Measurements from ENCODE around the gene HOXD13. TPM values are rescaled to one million over a fixed set of nuclear protein-coding genes. Genes with fewer than 3 reads are reported as not detected.

HOXD13 gene
- total and polyA plus RNA-seq, 2 experiments from 2014 or later, result not detected

- H3K4me3 ChIP-seq, result peak overlapping the region; percentile 46; the same call in 1 of the 2 replicates
- no peak for ATAC-seq
- H3K4me3 Mint-ChIP-seq, result peak overlapping the region; percentile 43; the same call in 2 of the 3 replicates
- H3F3A ChIP-seq (replicated peaks; ENCODE audit: low read depth), result peaks cover 30% of the 10 kb centered on the region
- no peak overlapping the region for H3K27ac Mint-ChIP-seq
- no peaks in the 10 kb centered on the region for H3K36me3 Mint-ChIP-seq (ENCODE audit: low read depth)
- no peak for TF ChIP-seq POLR2AphosphoS5 (IDR thresholded peaks at IDR 0.05; ENCODE audit: low read depth)
- peak; percentile 98 for TF ChIP-seq EZH2 (IDR thresholded peaks at IDR 0.05; ENCODE audit: low read depth, unreplicated experiment)
- no peak for TF ChIP-seq ZNF114 (CRISPR knock-in tag; IDR thresholded peaks at IDR 0.05)
- TF ChIP-seq CREB1 (CRISPR knock-in tag; IDR thresholded peaks at IDR 0.05; ENCODE audit: low read depth), result no peak
- TF ChIP-seq ETS1 (IDR thresholded peaks at IDR 0.05), result no peak
- peak; percentile 87 for TF ChIP-seq EZH2phosphoT487 (IDR thresholded peaks at IDR 0.05; ENCODE audit: unreplicated experiment)
- peaks cover 3% of the 10 kb centered on the region; the same call in 1 of the 3 replicates for H3K9me3 Mint-ChIP-seq
- H3K36me3 ChIP-seq (ENCODE audit: insufficient read depth), result no peaks in the 10 kb centered on the region; the same call in 1 of the 2 replicates
- H3K27ac ChIP-seq (ENCODE audit: low read depth), result no peak overlapping the region
- H3K27me3 ChIP-seq (ENCODE audit: insufficient read depth), result peaks cover 94% of the 10 kb centered on the region
- H3K4me1 Mint-ChIP-seq, result peaks cover 48% of the 10 kb centered on the region
- H3K27me3 Mint-ChIP-seq (ENCODE audit: insufficient read depth, low read depth, poor library complexity), result peaks cover 99% of the 10 kb centered on the region
- H3K4me1 ChIP-seq (ENCODE audit: insufficient read depth), result peaks cover 64% of the 10 kb centered on the region
- H3K79me2 ChIP-seq (replicated peaks; ENCODE audit: insufficient read depth), result no peaks in the 10 kb centered on the region
- peak overlapping the region; percentile 94 for H3K4me2 ChIP-seq
- peak overlapping the region; percentile 59; the same call in 1 of the 2 replicates for H2AFZ ChIP-seq
- DNase-seq (ENCODE audit: low spot score), result peak; percentile 53
- H4K20me1 ChIP-seq (replicated peaks; ENCODE audit: insufficient read depth), result peaks cover 40% of the 10 kb centered on the region
- no peaks in the 10 kb centered on the region for H3K9me2 ChIP-seq (ENCODE audit: insufficient read depth)
Observed at GRCh38 chr2:176100547-176101140, 8.1 kb downstream of the HOXD13 start.

- no peak overlapping the region for H3K27ac Mint-ChIP-seq
- TF ChIP-seq STAT1 (IDR thresholded peaks at IDR 0.05; ENCODE audit: unreplicated experiment), result no peak
- no peak for TF ChIP-seq REST (IDR thresholded peaks at IDR 0.05; ENCODE audit: unreplicated experiment)
- TF ChIP-seq ZNF462 (CRISPR knock-in tag; IDR thresholded peaks at IDR 0.05), result no peak
- no peak for TF ChIP-seq ZNF331 (CRISPR knock-in tag; IDR thresholded peaks at IDR 0.05; ENCODE audit: low read depth)
Observed at GRCh38 chr2:176101216-176101830, 8.8 kb downstream of the HOXD13 start.

More at GRCh38 chr2:176101216-176101830, 8.8 kb downstream of the HOXD13 start:
- peaks cover 94% of the 10 kb centered on the region for H3K27me3 ChIP-seq (ENCODE audit: insufficient read depth)
- Mint-ChIP-seq H3K36me3 (ENCODE audit: low read depth) (no peaks in the 10 kb centered on the region; the same call in 2 of the 3 replicates), H3K9me3 (peaks cover 3% of the 10 kb centered on the region; the same call in 1 of the 3 replicates), H3K4me3 (no peak overlapping the region), H3K27me3 (ENCODE audit: insufficient read depth, low read depth, poor library complexity) (peaks cover 99% of the 10 kb centered on the region), H3K4me1 (peaks cover 49% of the 10 kb centered on the region)
- H3K4me1 ChIP-seq (ENCODE audit: insufficient read depth), result peaks cover 62% of the 10 kb centered on the region
- H3K9me2 ChIP-seq (ENCODE audit: insufficient read depth), result no peaks in the 10 kb centered on the region
- no peak for DNase-seq (ENCODE audit: low spot score)
- ATAC-seq, result no peak
- H3K79me2 ChIP-seq (replicated peaks; ENCODE audit: insufficient read depth), result no peaks in the 10 kb centered on the region
- H4K20me1 ChIP-seq (replicated peaks; ENCODE audit: insufficient read depth), result peaks cover 36% of the 10 kb centered on the region
- peaks cover 35% of the 10 kb centered on the region for H3F3A ChIP-seq (replicated peaks; ENCODE audit: low read depth)
- no peaks in the 10 kb centered on the region; the same call in 1 of the 2 replicates for H3K36me3 ChIP-seq (ENCODE audit: insufficient read depth)
- H2AFZ ChIP-seq, result no peak overlapping the region
- H3K27ac ChIP-seq (ENCODE audit: low read depth), result no peak overlapping the region
- H3K4me3 ChIP-seq, result no peak overlapping the region
- no peak overlapping the region for H3K4me2 ChIP-seq
